ES-I3 (cell line): ENCODE results near the gene SPSB1.

ENCODE experiments used
- H3K36me3 ChIP-seq: 2 replicates; pipeline ENCODE4 v1.6.1; 2013; ENCODE audit warnings: mild to moderate bottlenecking, low read length, control low read depth, moderate library complexity; ENCODE audit not compliant: insufficient read depth
- H3K4me1 ChIP-seq: 2 replicates; pipeline ENCODE4 v1.6.1; 2013; ENCODE audit warnings: mild to moderate bottlenecking, control low read depth, low read length; ENCODE audit not compliant: insufficient read depth
- H3K9ac ChIP-seq: 2 replicates; pipeline ENCODE4 v1.6.1; 2013; ENCODE audit warnings: low read depth, mild to moderate bottlenecking, low read length, moderate library complexity
- H3K9me3 ChIP-seq: 2 replicates; pipeline ENCODE4 v1.6.1; 2013; ENCODE audit warnings: mild to moderate bottlenecking, low read length, moderate library complexity; ENCODE audit not compliant: control insufficient read depth, insufficient read depth

The SPSB1 gene

GRCh38 chr1:9385801-9386573, 93.3 kb downstream of the SPSB1 start:
- Histone ChIP-seq H3K4me1 (peaks cover 8% of the 10 kb centered on the region; the same call in 1 of the 2 replicates), H3K9me3 (no peaks in the 10 kb centered on the region), H3K9ac (no peak overlapping the region), H3K36me3 (no peaks in the 10 kb centered on the region)

- Histone ChIP-seq H3K4me1 (peaks cover 8% of the 10 kb centered on the region; the same call in 1 of the 2 replicates), H3K9me3 (no peaks in the 10 kb centered on the region), H3K36me3 (no peaks in the 10 kb centered on the region), H3K9ac (no peak overlapping the region)
These were observed 95.9 kb downstream of the SPSB1 start for GRCh38 chr1:9388335-9389180.

- H3K4me1 ChIP-seq = peaks cover 8% of the 10 kb centered on the region; the same call in 1 of the 2 replicates
- H3K9me3 ChIP-seq = no peaks in the 10 kb centered on the region
- H3K9ac ChIP-seq = no peak overlapping the region
- no peaks in the 10 kb centered on the region for H3K36me3 ChIP-seq
These were observed 97.3 kb downstream of the SPSB1 start for GRCh38 chr1:9389968-9390367.

GRCh38 chr1:9391620-9392019, 98.9 kb downstream of the SPSB1 start:
- Histone ChIP-seq H3K9ac (no peak overlapping the region), H3K4me1 (peaks cover 5% of the 10 kb centered on the region; the same call in 1 of the 2 replicates), H3K9me3 (no peaks in the 10 kb centered on the region), H3K36me3 (no peaks in the 10 kb centered on the region)

GRCh38 chr1:9394010-9394409, 101.3 kb downstream of the SPSB1 start:
- no peaks in the 10 kb centered on the region for H3K36me3 ChIP-seq
- H3K4me1 ChIP-seq = no peaks in the 10 kb centered on the region
- no peak overlapping the region for H3K9ac ChIP-seq
- H3K9me3 ChIP-seq = no peaks in the 10 kb centered on the region

GRCh38 chr1:9395018-9395417, 102.3 kb downstream of the SPSB1 start:
- Histone ChIP-seq H3K9me3 (no peaks in the 10 kb centered on the region), H3K4me1 (no peaks in the 10 kb centered on the region; the same call in 1 of the 2 replicates), H3K9ac (no peak overlapping the region), H3K36me3 (no peaks in the 10 kb centered on the region)

- H3K9ac ChIP-seq = no peak overlapping the region
- no peaks in the 10 kb centered on the region for H3K9me3 ChIP-seq
- no peaks in the 10 kb centered on the region for H3K36me3 ChIP-seq
- peaks cover 8% of the 10 kb centered on the region; the same call in 1 of the 2 replicates for H3K4me1 ChIP-seq
These were observed 104.4 kb downstream of the SPSB1 start for GRCh38 chr1:9397047-9397446.

- Histone ChIP-seq H3K9ac (no peak overlapping the region), H3K9me3 (no peaks in the 10 kb centered on the region), H3K36me3 (no peaks in the 10 kb centered on the region), H3K4me1 (peaks cover 8% of the 10 kb centered on the region; the same call in 1 of the 2 replicates)
These were observed 105.4 kb downstream of the SPSB1 start for GRCh38 chr1:9397997-9398526.

GRCh38 chr1:9399510-9400424, 107.1 kb downstream of the SPSB1 start:
- Histone ChIP-seq H3K9me3 (no peaks in the 10 kb centered on the region), H3K4me1 (peaks cover 8% of the 10 kb centered on the region; the same call in 1 of the 2 replicates), H3K36me3 (no peaks in the 10 kb centered on the region), H3K9ac (no peak overlapping the region)

- no peaks in the 10 kb centered on the region for H3K9me3 ChIP-seq
- no peak overlapping the region for H3K9ac ChIP-seq
- H3K36me3 ChIP-seq = no peaks in the 10 kb centered on the region
- peaks cover 8% of the 10 kb centered on the region; the same call in 1 of the 2 replicates for H3K4me1 ChIP-seq
These were observed 107.9 kb downstream of the SPSB1 start for GRCh38 chr1:9400425-9401079.

GRCh38 chr1:9401080-9401453, 108.4 kb downstream of the SPSB1 start:
- Histone ChIP-seq H3K9ac (no peak overlapping the region), H3K9me3 (no peaks in the 10 kb centered on the region), H3K36me3 (no peaks in the 10 kb centered on the region), H3K4me1 (peaks cover 8% of the 10 kb centered on the region; the same call in 1 of the 2 replicates)

- peaks cover 8% of the 10 kb centered on the region; the same call in 1 of the 2 replicates for H3K4me1 ChIP-seq
- no peaks in the 10 kb centered on the region for H3K9me3 ChIP-seq
- H3K36me3 ChIP-seq = no peaks in the 10 kb centered on the region
- H3K9ac ChIP-seq = no peak overlapping the region
These were observed 109.5 kb downstream of the SPSB1 start for GRCh38 chr1:9402256-9402616.

GRCh38 chr1:9402717-9403225, 110.1 kb downstream of the SPSB1 start:
- no peaks in the 10 kb centered on the region for H3K36me3 ChIP-seq
- peaks cover 8% of the 10 kb centered on the region; the same call in 1 of the 2 replicates for H3K4me1 ChIP-seq
- H3K9ac ChIP-seq = no peak overlapping the region
- no peaks in the 10 kb centered on the region for H3K9me3 ChIP-seq
